ENCODE results near the gene ACBD3.

The ACBD3 gene

DNA sequence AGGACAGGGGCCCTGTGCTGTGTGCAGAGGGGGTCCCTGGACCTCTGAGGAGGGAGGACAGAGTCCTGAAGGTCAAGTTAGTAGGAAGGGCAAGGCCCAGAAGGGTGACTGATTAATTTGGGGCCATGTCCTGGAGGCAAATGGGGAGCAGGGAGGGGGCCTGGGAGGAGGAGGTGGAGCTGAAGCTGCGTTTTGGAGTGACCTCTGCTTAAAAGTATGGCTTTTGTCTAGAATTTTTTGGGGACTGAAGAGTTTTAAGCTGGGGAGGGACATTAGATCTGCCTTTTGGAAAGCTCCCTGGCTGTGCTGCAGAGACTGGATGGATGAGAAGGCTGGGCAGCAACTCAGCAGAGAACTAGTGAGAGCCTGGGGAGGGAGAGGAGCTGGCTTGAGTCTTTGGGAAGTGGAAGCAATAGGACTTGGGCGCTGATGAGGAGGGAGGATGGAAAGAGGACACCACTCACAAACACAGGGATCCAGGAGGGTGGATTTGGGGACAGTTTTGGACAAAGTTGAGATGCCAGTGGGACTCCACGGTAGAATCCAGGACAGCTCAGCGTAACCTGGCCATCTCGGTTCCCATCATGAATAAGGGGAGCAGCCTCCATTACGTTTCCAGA lies 52.9 kb downstream of the ACBD3 start:
- DNase-seq, result no peak

DNA sequence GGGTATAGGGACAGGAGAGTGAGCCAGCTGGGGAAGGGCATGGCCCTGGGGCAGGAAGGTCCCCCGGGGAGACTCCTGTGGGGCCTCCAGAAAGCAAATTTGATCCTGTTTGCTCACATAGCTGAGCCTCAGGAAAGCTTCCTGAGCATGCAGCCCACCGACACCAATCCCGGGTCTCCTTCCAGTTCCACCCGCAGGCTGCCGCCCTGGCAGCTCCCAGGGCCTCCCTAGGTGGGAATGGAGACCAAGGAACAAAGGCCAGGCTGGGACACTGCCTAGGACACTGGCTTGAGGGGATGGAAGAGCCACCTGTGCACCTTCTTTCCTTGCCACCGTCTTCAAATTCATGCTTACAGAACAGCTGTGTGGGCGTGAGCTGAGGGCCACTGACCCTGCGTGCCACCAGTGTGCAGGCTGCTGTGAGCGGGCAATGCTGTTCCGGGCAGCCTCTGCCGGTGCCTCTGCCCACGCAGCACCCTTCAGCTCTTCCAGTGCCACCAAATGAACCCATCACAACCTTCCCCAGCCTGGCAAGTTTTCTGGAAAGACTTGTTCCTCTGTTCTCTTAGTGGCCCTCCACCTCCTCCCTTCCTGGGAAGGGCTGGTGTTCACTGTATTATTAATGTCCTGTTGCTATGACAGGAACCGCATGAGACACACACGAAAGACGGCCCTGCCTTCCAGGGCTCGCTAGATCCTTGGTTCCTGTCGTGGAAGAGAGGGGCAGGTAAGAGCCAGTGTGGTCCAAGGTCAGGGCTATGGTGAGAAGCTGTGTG lies 53.6 kb downstream of the ACBD3 start:
- no peak for DNase-seq

DNA sequence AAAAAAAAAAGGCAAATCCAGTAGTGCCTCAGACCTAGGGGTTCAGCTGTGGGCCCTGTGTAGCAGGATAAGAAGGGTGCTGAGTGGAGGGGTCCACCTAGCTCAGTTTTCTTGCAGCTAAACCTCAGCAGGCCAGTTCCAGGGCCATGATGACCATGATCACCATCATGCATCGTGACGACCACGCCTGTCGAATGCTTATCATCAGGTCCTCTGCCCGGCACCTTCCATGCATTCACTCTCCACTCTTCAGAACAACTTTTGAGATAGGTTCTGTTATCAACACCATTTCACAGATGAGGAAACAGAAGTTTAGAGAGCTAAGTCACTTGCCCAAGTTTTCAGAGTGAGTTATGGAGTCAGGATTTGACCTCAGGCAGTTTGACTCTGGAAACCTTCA lies 54.9 kb downstream of the ACBD3 start:
- DNase-seq, result no peak

DNA sequence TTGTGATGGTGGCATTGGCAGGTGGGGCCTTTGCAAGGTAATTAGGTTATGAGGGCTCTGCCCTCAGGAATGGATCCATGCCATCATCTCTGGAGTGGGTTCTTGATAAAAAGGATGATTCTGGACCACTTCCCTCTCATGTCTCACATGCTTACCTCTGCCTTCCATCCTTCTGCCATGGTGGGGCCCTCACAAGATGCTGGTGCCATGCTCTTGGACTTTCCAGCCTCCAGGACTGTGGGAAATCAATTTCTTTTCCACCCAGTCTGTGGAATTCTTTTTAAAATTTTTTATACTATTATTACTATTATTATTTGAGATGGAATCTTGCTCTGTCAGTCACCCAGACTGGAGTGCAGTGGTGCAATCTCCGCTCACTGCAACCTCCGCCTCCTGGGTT lies 57.3 kb downstream of the ACBD3 start:
- DNase-seq, result no peak

DNA sequence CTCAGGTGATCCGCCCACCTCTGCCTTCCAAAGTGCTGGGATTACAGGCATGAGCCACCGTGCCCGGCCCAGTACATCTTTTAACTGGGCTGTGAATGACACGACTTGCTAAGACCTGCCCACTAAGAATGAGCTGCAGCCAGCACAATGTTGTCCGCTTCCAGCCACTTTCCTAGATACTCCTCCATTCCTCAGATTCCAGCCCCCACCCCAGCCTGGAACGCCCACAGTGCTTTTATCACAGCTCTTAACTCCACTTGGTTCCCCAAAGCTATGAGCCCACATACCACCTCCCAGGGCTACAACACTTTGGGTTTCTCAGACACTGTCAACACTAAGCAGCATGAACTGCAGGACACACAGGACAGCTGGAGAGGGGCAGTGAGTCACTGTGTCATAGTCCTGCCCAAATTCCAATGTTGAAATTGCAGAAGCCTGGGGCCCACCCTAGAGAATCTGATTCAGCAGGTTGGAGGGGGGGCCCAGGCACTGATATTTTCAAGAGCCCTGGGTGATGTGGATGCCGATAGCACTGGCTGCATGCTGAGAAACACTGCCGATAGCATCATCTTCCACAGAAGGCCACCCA lies 58.0 kb downstream of the ACBD3 start:
- no peak for DNase-seq

DNA sequence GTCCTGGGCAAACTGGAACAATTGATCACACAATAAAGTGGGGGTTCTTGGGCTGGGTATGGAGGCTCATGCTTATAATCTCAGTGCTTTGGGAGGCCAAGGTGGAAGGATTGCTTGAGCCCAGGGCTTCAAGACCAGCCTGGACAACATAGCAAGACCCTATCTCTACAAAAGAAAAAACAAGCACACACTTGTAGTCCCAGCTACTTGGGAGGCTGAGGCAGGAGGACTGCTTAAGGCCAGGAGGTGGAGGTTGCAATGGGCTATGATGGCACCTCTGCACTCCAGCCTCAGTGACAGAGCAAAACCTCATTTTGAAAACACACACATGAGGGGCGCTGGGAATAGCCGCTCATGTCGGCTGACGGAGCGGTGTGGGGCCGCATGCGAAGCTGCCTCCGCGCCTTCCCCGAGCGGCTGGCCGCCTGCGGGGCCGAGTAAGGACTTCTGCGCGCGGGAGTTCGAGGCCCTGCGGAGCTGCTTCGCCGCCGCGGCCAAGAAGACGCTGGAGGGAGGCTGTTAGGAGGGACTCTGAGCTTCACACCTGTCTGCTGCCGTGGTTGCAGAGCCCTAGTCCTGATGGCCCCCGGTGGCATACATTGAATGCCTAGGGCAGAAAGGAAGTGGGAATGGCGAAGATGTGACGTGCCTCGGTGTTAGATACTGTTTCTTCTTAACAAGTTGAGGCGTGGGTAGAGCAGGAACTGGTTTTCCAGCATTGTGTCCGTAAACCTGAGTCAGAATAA lies 59.5 kb downstream of the ACBD3 start:
- DNase-seq, result no peak

DNA sequence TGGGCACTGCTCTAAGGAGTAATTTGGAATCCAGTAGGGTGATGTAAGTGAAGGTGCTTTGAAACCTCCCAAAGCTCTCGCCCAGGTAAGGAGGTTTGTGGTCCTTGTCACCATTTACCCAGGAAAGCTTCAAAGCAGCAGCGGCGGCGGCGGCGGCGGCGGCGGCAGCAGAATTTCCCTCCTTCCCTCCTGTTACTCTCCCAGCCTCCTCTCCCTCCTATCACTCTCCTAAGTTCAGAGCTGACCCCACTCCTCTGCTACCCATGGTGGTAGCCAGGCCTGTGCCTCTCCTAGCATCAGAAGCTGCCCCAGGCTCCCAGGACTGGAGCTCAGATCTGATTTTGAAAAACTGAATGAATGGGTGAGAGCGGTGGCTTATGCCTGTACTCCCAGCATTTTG lies 60.7 kb downstream of the ACBD3 start:
- DNase-seq, result no peak

DNA sequence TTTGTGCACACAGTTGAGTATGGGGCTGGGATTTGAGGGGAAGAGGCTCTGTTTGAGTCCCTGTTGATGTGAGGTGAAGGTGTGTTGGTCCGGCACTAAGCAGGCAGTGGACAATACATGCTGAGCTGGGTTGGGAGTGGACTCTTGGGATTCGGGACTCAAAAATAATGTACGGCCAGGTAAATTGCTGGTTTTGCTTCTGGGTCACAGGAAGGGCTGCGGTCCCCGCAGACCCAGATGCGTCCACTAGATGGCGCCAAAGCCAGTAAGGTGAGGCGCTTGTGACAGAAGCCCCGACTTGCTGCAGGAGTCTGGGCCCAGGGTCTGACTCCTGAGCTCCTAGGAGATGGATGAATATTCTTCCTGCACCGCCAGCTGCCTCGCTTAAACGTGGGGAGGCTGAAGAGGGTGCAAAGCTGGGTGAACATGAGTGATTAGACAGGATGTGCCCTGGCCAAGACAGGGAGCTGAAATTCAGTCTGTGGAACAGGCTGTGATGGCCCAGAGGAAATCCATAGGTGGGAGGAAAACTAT lies 61.4 kb downstream of the ACBD3 start:
- DNase-seq, result peak; percentile 84

DNA sequence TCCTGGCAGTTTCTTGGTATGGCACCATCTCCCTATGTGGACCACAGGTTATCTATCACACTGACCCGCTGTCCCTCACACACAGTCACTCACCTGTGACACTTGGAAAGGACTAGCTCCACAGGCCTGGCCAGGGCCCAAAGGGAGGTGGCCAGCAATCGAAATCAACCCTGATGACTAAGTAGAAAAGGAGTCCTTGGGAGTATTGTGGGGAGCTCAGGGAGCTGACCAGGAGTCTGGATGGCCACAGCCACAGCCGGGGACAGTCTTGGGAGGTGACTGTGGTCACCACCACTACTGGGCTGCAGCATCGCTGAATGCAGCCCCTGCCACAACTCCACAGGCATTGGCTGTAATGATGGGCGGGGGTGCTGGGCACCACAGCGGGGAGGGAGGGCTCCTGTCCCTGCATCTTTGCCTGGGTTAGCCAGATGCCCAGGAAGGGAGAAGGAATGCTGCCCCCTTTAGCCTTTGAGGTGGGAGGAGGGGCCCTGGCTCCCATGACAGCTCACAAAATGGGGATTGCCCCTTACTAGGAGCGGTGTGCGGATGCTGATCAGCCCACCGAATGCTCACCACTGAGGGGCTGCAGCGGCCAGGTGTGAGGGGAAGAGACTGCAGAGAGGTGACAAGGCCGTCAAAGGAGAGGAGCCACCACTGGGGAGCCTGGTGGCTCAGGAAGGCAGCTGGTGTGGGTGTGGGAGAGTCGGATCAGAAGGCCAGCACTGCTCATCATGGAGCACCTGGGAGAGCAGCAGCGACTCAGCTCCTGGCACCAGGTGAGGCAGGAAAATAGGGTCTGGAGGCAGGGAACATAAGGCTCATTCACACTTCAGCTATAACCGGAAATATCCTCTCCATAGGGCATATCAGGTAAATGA lies 62.7 kb downstream of the ACBD3 start:
- no peak for DNase-seq

DNA sequence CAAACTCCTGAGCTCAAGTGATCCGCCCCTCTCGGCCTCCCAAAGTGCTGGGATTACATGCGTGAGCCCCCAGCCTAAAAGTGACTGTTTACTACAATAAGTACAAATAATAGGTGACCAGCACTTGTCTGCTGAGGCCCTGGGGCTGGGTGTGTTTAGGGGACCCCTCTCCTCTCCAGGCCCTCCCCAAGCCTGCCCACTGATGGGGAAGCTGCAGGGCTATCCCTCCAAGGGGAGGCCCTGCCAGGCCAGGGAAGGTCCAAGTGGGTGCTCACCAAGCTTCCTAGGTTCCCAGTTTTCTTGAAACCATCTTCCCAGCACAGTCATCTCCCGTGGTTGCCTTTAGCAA lies 63.4 kb downstream of the ACBD3 start:
- no peak for DNase-seq

DNA sequence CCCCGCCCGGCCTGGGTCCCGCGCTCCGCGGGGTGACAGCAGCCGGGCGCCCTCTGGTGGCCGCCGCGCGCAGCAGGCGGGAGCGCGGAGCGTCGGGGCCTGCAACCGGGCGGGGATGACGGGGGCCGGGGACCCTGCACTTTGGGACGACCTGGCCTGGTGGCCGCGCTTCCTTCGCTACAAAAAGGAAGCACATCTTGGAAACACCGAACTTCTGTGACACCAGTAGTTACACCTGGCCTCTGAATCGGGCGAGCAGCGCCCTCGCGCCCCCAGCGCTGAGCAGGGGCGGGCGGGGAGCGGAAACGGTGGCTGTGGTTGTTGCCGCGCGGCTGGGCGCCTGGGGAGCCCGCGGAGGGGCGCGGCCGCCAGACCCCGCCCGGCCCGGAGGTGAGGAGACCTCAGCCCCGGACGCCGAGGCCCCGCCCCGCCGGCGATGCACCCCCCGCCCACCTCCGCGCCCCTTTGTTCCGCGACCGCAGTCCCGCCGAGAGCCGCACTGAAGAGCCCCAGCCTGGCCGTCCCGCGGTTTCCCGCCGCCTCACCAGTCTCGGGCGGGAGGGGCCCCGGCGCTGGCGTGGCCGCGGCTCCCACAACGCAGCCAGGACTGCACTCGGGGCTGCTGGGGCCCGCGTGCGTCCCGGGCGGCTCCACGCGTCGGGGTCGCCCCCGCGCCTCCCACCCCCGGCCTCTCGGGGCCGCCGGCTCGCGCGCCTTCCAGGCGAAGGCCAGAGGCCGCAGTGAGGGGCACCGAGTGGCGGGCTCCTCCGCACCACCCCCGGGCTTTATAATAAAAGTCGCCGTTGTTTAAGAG lies 64.7 kb downstream of the ACBD3 start:
- DNase-seq, result peak; percentile 67

DNA sequence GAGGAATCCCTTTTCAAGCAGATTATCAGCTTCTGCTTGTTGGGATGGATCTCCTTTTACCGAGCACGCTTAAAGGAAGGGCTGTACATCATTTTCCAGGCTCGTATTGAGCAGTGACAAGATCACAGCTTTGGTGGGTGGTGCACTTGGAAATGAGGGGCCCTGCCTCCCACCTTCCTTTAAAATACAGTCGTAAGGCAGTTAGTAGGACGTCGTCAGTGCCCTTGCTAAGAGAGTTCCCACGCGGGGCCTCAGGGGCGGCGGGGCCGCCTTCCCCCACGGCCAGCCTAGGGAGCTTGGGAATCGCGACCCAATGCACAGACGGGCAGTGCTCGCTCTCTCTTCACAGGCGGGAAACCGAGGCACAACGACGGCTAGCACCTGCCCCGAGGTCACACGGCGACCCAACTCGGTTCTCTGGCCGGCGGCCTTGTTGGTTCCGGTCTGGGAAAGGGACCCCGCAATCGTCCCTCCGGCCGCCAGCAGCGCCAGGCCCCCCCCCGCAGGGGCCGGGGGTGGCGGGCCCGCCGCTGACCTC lies 65.4 kb downstream of the ACBD3 start:
- DNase-seq, result no peak

DNA sequence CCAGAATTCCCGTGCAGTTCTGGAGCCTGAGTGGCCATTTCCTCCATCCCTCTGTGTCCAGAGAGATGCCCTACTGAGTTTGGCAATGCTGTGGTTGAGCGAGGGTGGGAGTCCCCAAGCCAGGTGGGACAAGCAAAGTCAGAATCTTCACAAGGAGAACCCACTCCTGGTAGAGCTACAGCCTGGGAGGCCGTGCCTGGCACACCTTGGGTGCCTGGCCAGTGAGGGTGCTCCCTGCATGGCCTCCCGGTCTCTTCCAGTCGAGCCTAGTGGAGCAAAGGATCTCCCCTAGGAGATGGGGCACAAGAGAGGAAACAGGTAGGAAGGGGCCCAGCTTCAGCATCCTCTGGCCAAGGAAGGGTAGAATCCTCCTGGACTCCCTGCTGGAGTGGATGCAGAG lies 66.1 kb downstream of the ACBD3 start:
- no peak for DNase-seq

DNA sequence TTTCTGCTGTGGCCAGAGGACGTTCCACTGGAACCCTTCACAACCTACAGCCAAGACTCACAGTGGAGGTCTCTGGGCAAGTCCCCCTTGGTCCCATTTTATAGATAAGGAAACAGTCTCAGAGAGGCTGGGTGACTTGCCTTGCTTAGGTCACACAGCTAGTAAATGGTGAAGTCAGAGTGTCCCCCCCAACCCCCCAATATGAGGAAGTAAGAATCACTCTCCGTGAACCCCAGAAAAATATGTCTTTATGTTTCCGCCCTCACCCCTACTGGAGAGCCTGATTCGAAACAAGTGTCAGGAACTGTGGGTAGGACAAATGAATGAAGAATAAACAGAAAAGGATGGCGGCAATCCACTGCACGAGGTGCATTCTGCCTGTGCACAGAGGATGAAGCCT lies 67.4 kb downstream of the ACBD3 start:
- no peak for DNase-seq

DNA sequence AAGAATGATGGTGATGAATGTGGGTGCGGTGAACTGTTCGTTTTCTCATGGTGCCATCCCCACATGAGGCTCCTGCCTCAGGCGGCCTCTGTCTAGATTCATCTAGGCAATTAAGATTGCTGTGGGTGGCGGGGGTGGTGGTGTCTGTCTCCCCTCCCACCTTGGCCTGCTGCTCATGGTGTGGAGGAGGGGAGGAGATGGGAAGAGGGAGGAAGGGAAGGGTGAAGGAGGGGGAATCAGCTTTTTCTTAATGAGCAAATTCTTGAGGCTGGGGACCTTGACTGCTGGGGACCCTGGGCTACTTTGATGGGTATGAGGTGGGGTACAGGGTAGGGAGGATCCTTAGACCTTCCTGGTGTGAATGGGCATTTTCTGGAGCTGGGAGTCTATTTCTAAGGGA lies 68.2 kb downstream of the ACBD3 start:
- no peak for DNase-seq

DNA sequence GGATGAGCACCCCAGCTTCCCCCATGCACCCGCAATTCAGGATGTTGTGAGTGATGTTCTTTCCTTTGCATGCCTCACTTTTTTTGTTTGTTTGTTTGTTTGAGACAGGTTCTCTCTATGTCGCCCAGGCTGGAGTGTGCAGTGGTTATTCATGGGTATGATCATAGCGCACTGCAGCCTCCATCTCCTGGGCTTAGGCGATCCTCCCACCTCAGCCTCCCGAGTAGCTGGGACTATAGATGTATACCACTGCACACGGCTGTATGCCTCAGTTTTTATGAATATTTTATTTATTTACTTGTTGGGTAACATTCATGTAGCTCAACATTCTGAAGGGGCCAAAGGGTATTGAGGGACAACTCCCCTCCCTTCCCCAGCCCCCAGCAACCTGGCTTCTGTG lies 69.2 kb downstream of the ACBD3 start:
- DNase-seq, result no peak

DNA sequence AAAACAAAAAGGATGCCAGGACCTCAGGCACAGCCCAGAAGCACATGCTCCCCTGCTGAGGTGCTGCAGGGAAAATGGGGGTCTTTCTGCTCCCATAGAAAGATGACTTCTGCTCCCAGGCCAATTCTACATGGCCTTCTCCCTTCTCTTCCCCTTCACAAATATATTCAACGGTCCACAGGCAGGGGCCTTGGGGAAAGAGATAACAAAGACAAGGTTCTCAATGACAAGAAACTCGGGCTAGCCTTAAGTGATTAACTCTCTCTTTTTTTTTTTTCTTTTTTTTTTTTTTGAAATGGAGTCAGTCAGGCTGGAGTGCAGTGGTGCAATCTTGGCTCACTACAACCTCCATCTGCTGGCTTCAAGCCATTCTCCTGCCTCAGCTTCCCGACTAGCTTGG lies 69.9 kb downstream of the ACBD3 start:
- no peak for DNase-seq

DNA sequence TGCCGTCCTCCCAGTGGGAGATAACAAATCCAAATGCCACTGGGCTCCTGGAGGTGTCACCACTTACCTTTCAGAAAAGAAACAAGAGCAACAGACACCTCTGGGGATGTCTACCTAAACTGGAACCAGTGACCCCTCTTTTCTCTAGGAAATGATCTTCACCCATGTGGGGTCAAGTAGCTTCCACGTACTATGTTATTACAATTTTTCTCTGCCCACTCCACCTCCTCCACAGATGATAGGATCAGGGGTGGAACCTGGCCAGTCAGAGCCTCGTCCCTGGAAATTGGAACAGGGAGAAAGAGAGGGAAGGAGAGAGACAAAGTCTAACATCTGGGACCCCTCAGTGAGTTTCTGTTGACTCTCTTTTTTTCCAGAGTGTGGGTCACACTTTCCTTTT lies 73.9 kb downstream of the ACBD3 start:
- DNase-seq, result no peak

DNA sequence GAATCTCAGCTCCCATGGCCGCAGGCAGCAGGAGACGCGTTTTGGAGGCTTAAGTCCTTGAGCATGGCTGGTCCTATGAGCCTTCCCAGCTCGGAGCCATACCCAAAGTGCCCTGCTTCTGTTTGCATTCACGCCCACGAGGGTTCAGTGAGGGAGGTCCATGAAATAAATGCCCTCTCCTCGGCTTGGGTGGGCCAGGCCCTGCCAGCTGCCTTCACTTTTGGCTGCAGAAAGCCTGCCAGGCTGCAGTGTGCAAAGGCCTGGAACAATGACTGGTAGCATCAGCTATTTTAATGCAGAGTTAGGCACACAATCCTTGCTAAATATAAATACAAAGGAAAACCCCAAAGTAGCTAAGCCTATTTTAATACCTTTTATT lies 74.7 kb downstream of the ACBD3 start:
- peak; percentile 30 for DNase-seq

DNA sequence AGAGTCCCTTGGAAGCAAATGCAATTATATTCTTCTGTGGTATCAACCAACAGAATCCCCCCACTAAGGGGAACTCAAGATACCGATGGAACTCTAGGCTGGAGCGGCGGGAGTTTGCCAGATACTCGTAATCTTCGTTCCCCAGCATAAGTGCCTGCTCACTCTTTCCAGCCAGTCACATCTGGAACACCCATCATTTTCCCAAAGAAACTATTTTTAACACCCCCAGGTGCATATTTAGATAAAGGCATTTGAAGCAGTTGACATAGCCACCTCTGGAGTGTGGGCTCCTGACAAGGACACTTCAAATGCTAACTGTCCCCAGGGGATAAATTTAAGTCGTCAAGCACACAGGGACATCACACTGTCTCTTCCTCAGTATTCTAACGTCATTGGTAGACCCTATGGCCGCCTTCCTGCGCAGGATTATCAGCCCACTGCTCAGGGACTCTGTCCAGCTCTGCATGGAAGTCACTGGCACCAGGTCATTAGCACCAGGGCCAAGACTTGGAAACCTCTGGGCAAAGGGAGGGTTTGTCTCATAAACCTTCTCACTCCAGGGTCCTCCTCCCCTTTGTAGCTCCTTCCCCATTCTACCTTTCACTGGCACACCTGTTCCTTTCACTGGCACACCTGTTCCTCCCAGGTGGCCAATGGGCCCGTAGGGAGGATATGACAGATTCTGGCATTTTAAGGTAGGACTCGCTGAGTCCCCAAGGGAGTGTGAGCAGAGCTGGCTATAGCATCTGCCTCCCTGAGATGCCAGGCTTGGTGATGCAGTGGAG lies 75.3 kb downstream of the ACBD3 start:
- no peak for DNase-seq
